ENCODE measurements around the gene NPAS1. TPM values are rescaled to one million over a fixed set of nuclear protein-coding genes. Genes with fewer than 3 reads are reported as not detected.

The NPAS1 gene
- total RNA-seq, 1 experiment from 2014 or later, result 4.6 TPM

- TF ChIP-seq CTCF (IDR thresholded peaks at IDR 0.05 in 2 of 3, conservative IDR thresholded peaks at IDR 0.05 in 1 of 3; ENCODE audit: borderline replicate concordance in 1 of 3, insufficient read depth in 1 of 3, low read depth in 2 of 3, low read length in 2 of 3), result no peak
Measured at GRCh38 chr19:47044946-47045866, 25.6 kb downstream of the NPAS1 start (continued).

GRCh38 chr19:47045867-47046470, 26.3 kb downstream of the NPAS1 start:
- H3K4me2 ChIP-seq (ENCODE audit: low read length), result no peak overlapping the region
- ChIA-PET CTCF (no interaction called here), POLR2A (no interaction called here), RAD21 (ENCODE audit: low non-redundant PET in 1 of 2, low total read pairs in 2 of 2, uncharacterized antibody in 2 of 2, unreplicated experiment in 2 of 2) (interaction anchor here in 1 of 2 experiments (0.8 kb wide), 1 partner anchor 18 kb away, joined by 3 read pairs; no protein-coding TSS in a partner anchor)
- BruUV-seq (replicated peaks), result no TSS peak
- peaks cover 8% of the 10 kb centered on the region; the same call in 1 of the 2 replicates for H3K79me2 ChIP-seq (ENCODE audit: insufficient read depth, low read length)
- no peak overlapping the region for H3K27ac ChIP-seq (ENCODE audit: low read depth, low read length)
- no peaks in the 10 kb centered on the region for H4K20me1 ChIP-seq (ENCODE audit: insufficient read depth)
- no peak overlapping the region for H3K9ac ChIP-seq (ENCODE audit: low read length)
- H3K36me3 ChIP-seq (ENCODE audit: control insufficient read depth in 1 of 2, insufficient read depth in 2 of 2, low read length in 2 of 2), result no peaks in the 10 kb centered on the region; a peak in 1 of 4 replicates
- no peak overlapping the region for H3K4me3 ChIP-seq (replicated peaks in 1 of 2; ENCODE audit: low read depth in 1 of 2, low read length in 2 of 2)
- no peak overlapping the region for H2AFZ ChIP-seq (ENCODE audit: low read depth, low read length, poor library complexity, severe bottlenecking)
- intact Hi-C loops (cut with micrococcal nuclease), result no loop called here
- no peaks in the 10 kb centered on the region for H3K9me3 ChIP-seq (ENCODE audit: control insufficient read depth in 1 of 2, insufficient read depth in 1 of 2, low read depth in 1 of 2, low read length in 2 of 2)
- no peaks in the 10 kb centered on the region for H3K9me2 ChIP-seq (ENCODE audit: insufficient read depth)
- no peaks in the 10 kb centered on the region for H3K27me3 ChIP-seq (ENCODE audit: insufficient read depth, low read length)
- H3K4me1 ChIP-seq (ENCODE audit: control insufficient read depth in 1 of 2, insufficient read depth in 2 of 2, low read length in 2 of 2), result peaks cover 4 to 14% of the 10 kb centered on the region in 2 experiments; a peak in 3 of 4 replicates
- ATAC-seq, result no peak
- TF ChIP-seq ZFX (IDR thresholded peaks at IDR 0.05) (no peak), ATF3 (IDR thresholded peaks at IDR 0.05) (no peak), EGR1 (IDR thresholded peaks at IDR 0.05; ENCODE audit: low read depth) (no peak), ZNF274 (IDR thresholded peaks at IDR 0.05; ENCODE audit: low read depth, low read length) (no peak), CTCF (IDR thresholded peaks at IDR 0.05 in 2 of 3, conservative IDR thresholded peaks at IDR 0.05 in 1 of 3; ENCODE audit: borderline replicate concordance in 1 of 3, insufficient read depth in 1 of 3, low read depth in 2 of 3, low read length in 2 of 3) (no peak), EZH2phosphoT487 (IDR thresholded peaks at IDR 0.05; ENCODE audit: borderline replicate concordance) (no peak), EZH2 (IDR thresholded peaks at IDR 0.05) (no peak), POLR2AphosphoS5 (IDR thresholded peaks at IDR 0.05; ENCODE audit: low read depth, low read length) (no peak), POLR2A (IDR thresholded peaks at IDR 0.05; ENCODE audit: borderline replicate concordance, extremely low read depth, insufficient read depth, insufficient read length) (no peak)
- DNase-seq (ENCODE audit: low read depth, low spot score), result no peak
